ENCODE measurements around the gene KATNIP. TPM values are rescaled to one million over a fixed set of nuclear protein-coding genes. Genes with fewer than 3 reads are reported as not detected.

Gene KATNIP
- total RNA-seq, 1 donor from 2014 or later, result 24.4 TPM

DNA sequence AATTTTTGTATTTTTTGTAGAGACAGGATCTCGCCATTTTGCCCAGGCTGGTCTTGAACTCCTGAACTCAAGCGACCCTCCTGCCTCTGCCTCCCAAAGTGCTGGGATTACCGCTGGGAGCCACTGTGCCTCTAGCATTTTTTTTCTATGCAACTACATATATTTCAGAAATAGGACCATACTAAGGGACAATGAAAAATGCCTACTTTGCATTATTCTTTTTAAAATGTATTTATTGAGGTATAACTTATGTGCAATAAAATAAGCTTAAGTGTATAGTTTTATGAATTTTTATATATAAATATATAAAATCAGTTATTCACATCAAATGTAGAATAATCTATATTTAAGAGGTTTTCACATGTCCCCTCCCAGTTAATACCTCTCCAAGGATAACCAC, 38.1 kb downstream of the KATNIP start:
- Histone ChIP-seq H3K27me3 (ENCODE audit: control insufficient read depth, insufficient read depth, low read length) (no peaks in the 10 kb centered on the region), H3K4me3 (ENCODE audit: low read depth, low read length) (no peak overlapping the region), H3K36me3 (ENCODE audit: control insufficient read depth, insufficient read depth, low read length) (no peaks in the 10 kb centered on the region)
- no peak for DNase-seq (ENCODE audit: low read depth)
- no peak for TF ChIP-seq CTCF (IDR thresholded peaks at IDR 0.05; ENCODE audit: insufficient read depth, low read length, poor library complexity, severe bottlenecking)

- no peak for TF ChIP-seq CTCF (IDR thresholded peaks at IDR 0.05; ENCODE audit: insufficient read depth, low read length, poor library complexity, severe bottlenecking)
Observed at GRCh38 chr16:27591837-27592236, 41.9 kb downstream of the KATNIP start.

DNA sequence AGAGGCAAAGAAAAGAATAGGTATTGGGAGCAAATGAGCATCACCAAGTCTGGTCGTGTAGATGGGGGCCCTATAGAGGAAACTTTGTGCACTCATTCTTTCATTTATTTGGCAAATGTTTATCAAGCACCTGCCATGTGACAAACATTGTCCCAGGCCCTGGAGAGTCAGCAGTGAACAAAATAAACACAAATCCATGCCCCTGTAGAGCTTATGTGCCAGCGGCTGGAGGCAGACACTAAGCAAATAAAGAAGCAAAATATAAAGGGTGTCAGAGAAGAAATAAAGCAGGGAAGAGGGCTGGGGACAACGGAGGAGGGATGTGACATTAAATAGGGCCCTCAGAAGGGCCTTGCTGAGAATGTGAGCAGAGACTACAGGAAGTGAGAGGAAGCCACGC, 45.5 kb downstream of the KATNIP start:
- no peak for DNase-seq (ENCODE audit: low read depth)
- H3K36me3 ChIP-seq (ENCODE audit: control insufficient read depth, insufficient read depth, low read length), result no peaks in the 10 kb centered on the region
- TF ChIP-seq CTCF (IDR thresholded peaks at IDR 0.05; ENCODE audit: insufficient read depth, low read length, poor library complexity, severe bottlenecking), result no peak
- H3K4me3 ChIP-seq (ENCODE audit: low read depth, low read length), result no peak overlapping the region
- no peaks in the 10 kb centered on the region for H3K27me3 ChIP-seq (ENCODE audit: control insufficient read depth, insufficient read depth, low read length)

More at GRCh38 chr16:27591837-27592236, 41.9 kb downstream of the KATNIP start:
- Histone ChIP-seq H3K27me3 (ENCODE audit: control insufficient read depth, insufficient read depth, low read length) (no peaks in the 10 kb centered on the region), H3K36me3 (ENCODE audit: control insufficient read depth, insufficient read depth, low read length) (no peaks in the 10 kb centered on the region), H3K4me3 (ENCODE audit: low read depth, low read length) (no peak overlapping the region)
- no peak for DNase-seq (ENCODE audit: low read depth)

GRCh38 chr16:27595993-27596392, 46.0 kb downstream of the KATNIP start:
- Histone ChIP-seq H3K36me3 (ENCODE audit: control insufficient read depth, insufficient read depth, low read length) (no peaks in the 10 kb centered on the region), H3K27me3 (ENCODE audit: control insufficient read depth, insufficient read depth, low read length) (no peaks in the 10 kb centered on the region), H3K4me3 (ENCODE audit: low read depth, low read length) (no peak overlapping the region)
- no peak for DNase-seq (ENCODE audit: low read depth)
- TF ChIP-seq CTCF (IDR thresholded peaks at IDR 0.05; ENCODE audit: insufficient read depth, low read length, poor library complexity, severe bottlenecking), result no peak

- no peak for DNase-seq (ENCODE audit: low read depth)
- TF ChIP-seq CTCF (IDR thresholded peaks at IDR 0.05; ENCODE audit: insufficient read depth, low read length, poor library complexity, severe bottlenecking), result no peak
- no peaks in the 10 kb centered on the region for H3K27me3 ChIP-seq (ENCODE audit: control insufficient read depth, insufficient read depth, low read length)
- H3K36me3 ChIP-seq (ENCODE audit: control insufficient read depth, insufficient read depth, low read length), result no peaks in the 10 kb centered on the region
- no peak overlapping the region for H3K4me3 ChIP-seq (ENCODE audit: low read depth, low read length)
Observed at GRCh38 chr16:27596411-27596810, 46.5 kb downstream of the KATNIP start.

DNA sequence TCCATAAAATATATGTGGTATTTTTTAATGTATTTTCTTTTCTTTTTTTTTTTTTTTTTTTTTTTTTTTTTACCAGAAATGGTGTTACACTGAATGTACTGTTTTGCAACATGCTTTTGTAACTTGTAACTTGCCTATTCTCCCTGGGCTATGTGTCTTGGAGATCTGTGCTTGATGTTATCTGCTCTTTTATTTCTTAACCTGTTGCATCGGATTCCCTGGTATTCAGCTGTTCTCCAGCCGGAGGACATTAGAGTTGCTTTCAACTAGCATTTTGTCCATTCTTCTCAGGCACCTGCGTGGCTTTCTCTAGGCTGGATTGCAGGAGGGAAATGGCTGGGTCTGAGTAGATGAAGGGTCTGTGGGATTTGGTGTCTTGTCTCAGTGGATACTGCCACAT, 47.4 kb downstream of the KATNIP start:
- Histone ChIP-seq H3K27me3 (ENCODE audit: control insufficient read depth, insufficient read depth, low read length) (no peaks in the 10 kb centered on the region), H3K36me3 (ENCODE audit: control insufficient read depth, insufficient read depth, low read length) (no peaks in the 10 kb centered on the region), H3K4me3 (ENCODE audit: low read depth, low read length) (no peak overlapping the region)
- TF ChIP-seq CTCF (IDR thresholded peaks at IDR 0.05; ENCODE audit: insufficient read depth, low read length, poor library complexity, severe bottlenecking), result no peak
- no peak for DNase-seq (ENCODE audit: low read depth)
